ENCODE measurements around the gene PARP9. TPM values are rescaled to one million over a fixed set of nuclear protein-coding genes. Genes with fewer than 3 reads are reported as not detected.
"Not testable (repeated sequence)": the region's sequence is repeated elsewhere in the genome, so short reads cannot be mapped to it uniquely, and the experiment has no call there.

The PARP9 gene
- total and polyA plus RNA-seq, 4 donors = 13.5 to 41.9 (median 25.4) TPM

DNA sequence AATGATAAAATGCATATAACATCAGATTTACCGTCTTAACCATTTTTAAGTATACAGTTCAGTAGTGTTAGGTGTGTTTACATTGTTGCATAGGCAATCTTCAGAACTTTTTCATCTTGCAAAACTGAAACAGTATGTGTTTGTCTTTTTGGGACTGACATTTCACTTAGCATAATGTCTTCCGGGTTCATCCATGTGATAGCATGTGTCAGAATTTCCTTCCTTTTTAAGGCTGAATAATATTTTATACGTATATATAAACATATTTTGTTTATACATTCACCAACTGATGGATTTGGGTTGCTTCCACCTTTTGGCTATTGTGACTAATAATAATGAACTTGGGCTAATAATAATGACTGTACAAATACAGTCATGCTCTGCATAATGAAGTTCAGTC, 16.4 kb upstream of the PARP9 start:
- DNase-seq = no peak
- Histone ChIP-seq H3K4me3 (ENCODE audit: low read length in 2 of 2) (no peak overlapping the region), H3K27me3 (ENCODE audit: control insufficient read depth in 1 of 2, insufficient read depth in 2 of 2, low read length in 1 of 2) (no peaks in the 10 kb centered on the region), H3K36me3 (ENCODE audit: control insufficient read depth in 1 of 2, insufficient read depth in 2 of 2, low read length in 1 of 2) (no peaks in the 10 kb centered on the region), H3K4me1 (ENCODE audit: control insufficient read depth in 1 of 2, insufficient read depth in 2 of 2, low read length in 2 of 2) (no peaks in the 10 kb centered on the region), H3K9me3 (ENCODE audit: control insufficient read depth, low read length) (peaks cover 5% of the 10 kb centered on the region), H3K27ac (ENCODE audit: low read depth in 1 of 2, low read length in 2 of 2) (no peak overlapping the region)
- WGBS, 2 donors = 69 to 86% methylated on average over 3 of the region's 3 CpGs
- intact Hi-C loops (cut with DNase I) = no loop called here
- no peak for ATAC-seq (ENCODE audit: low FRiP score)

GRCh38 chr3:122578069-122578740, 14.1 kb upstream of the PARP9 start:
- H3K4me1 ChIP-seq (ENCODE audit: control insufficient read depth in 1 of 2, insufficient read depth in 2 of 2, low read length in 2 of 2) = no peaks in the 10 kb centered on the region
- intact Hi-C loops (cut with DNase I) = no loop called here
- H3K27ac ChIP-seq (ENCODE audit: low read depth in 1 of 2, low read length in 2 of 2) = no peak overlapping the region
- H3K27me3 ChIP-seq (ENCODE audit: control insufficient read depth in 1 of 2, insufficient read depth in 2 of 2, low read length in 1 of 2) = no peaks in the 10 kb centered on the region
- peaks cover 2% of the 10 kb centered on the region for H3K9me3 ChIP-seq (ENCODE audit: control insufficient read depth, low read length)
- H3K36me3 ChIP-seq (ENCODE audit: control insufficient read depth in 1 of 2, insufficient read depth in 2 of 2, low read length in 1 of 2) = no peaks in the 10 kb centered on the region
- WGBS, 2 donors = 52 to 53% methylated on average over 5 of the region's 5 CpGs
- H3K4me3 ChIP-seq (ENCODE audit: low read length in 2 of 2) = peak overlapping the region in 1 of 2 donors; percentile 11
- ATAC-seq (ENCODE audit: low FRiP score) = no peak
- no peak for DNase-seq

GRCh38 chr3:122577409-122578031, 13.4 kb upstream of the PARP9 start, which contains the start of gene PARP15:
TSS of gene PARP15 (plus strand) at chr3:122577650. CDS start at chr3:122577668, 18 bp downstream.
- DNase-seq (peak; percentile 46 to 76), ATAC-seq (ENCODE audit: low FRiP score) (peak; percentile 47)
- WGBS, 2 donors = 5 to 6% methylated on average over 39 to 40 of the region's 40 CpGs
- Histone ChIP-seq H3K4me3 (ENCODE audit: low read length in 2 of 2) (peak within 1 kb of the TSS in 1 of 2 donors; percentile 11), H3K36me3 (ENCODE audit: control insufficient read depth in 1 of 2, insufficient read depth in 2 of 2, low read length in 1 of 2) (no peaks in the 10 kb centered on the region), H3K27ac (ENCODE audit: low read depth in 1 of 2, low read length in 2 of 2) (no peak within 1 kb of the TSS), H3K27me3 (ENCODE audit: control insufficient read depth in 1 of 2, insufficient read depth in 2 of 2, low read length in 1 of 2) (no peaks in the 10 kb centered on the region), H3K4me1 (ENCODE audit: control insufficient read depth in 1 of 2, insufficient read depth in 2 of 2, low read length in 2 of 2) (no peaks in the 10 kb centered on the region), H3K9me3 (ENCODE audit: control insufficient read depth, low read length) (peaks cover 2% of the 10 kb centered on the region)
- intact Hi-C loops (cut with DNase I) = no loop called here

- ATAC-seq (ENCODE audit: low FRiP score) (no peak), DNase-seq (no peak)
- Histone ChIP-seq H3K9me3 (ENCODE audit: control insufficient read depth, low read length) (no peaks in the 10 kb centered on the region), H3K27me3 (ENCODE audit: control insufficient read depth in 1 of 2, insufficient read depth in 2 of 2, low read length in 1 of 2) (no peaks in the 10 kb centered on the region), H3K4me1 (ENCODE audit: control insufficient read depth in 1 of 2, insufficient read depth in 2 of 2, low read length in 2 of 2) (no peaks in the 10 kb centered on the region), H3K27ac (ENCODE audit: low read depth in 1 of 2, low read length in 2 of 2) (no peak overlapping the region), H3K4me3 (ENCODE audit: low read length in 2 of 2) (no peak overlapping the region), H3K36me3 (ENCODE audit: control insufficient read depth in 1 of 2, insufficient read depth in 2 of 2, low read length in 1 of 2) (no peaks in the 10 kb centered on the region)
- intact Hi-C loops (cut with DNase I) = no loop called here
- WGBS, 2 donors = 67 to 71% methylated on average over 8 of the region's 8 CpGs
These were observed 12.3 kb upstream of the PARP9 start for GRCh38 chr3:122576174-122576940.

DNA sequence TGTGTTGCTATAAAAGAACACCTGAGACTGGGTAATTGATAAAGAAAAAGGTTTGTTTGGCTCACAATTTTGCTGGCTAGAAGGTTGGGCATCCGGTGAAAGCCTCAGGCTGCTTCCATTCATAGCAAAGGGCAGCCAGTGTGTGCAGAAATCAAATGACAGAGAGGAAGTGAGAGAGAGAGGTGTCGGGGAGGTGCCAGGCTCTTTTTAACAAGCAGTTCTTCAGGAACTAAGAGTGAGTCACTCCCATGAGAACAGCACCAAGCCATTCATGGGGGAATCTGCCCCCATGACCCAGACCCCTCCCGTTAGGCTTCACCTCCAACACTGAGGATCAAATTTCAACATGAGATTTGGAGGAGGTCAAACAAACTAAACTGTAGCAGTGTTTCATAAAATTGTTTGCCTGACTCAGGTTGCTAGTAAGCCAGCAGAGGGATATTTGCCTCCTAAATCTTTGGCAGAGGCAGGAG, 8.9 kb upstream of the PARP9 start:
- peaks cover 0 to 3% of the 10 kb centered on the region in 2 donors for H3K36me3 ChIP-seq (ENCODE audit: control insufficient read depth in 1 of 2, insufficient read depth in 2 of 2, low read length in 1 of 2)
- no peak for ATAC-seq (ENCODE audit: low FRiP score)
- DNase-seq = no peak
- no peak overlapping the region for H3K27ac ChIP-seq (ENCODE audit: low read depth in 1 of 2, low read length in 2 of 2)
- H3K4me1 ChIP-seq (ENCODE audit: control insufficient read depth in 1 of 2, insufficient read depth in 2 of 2, low read length in 2 of 2) = no peaks in the 10 kb centered on the region
- WGBS, 2 donors = 75 to 81% methylated on average over 3 of the region's 3 CpGs
- no peak overlapping the region for H3K4me3 ChIP-seq (ENCODE audit: low read length in 2 of 2)
- H3K9me3 ChIP-seq (ENCODE audit: control insufficient read depth, low read length) = no peaks in the 10 kb centered on the region
- H3K27me3 ChIP-seq (ENCODE audit: control insufficient read depth in 1 of 2, insufficient read depth in 2 of 2, low read length in 1 of 2) = no peaks in the 10 kb centered on the region
- intact Hi-C loops (cut with DNase I) = no loop called here

DNA sequence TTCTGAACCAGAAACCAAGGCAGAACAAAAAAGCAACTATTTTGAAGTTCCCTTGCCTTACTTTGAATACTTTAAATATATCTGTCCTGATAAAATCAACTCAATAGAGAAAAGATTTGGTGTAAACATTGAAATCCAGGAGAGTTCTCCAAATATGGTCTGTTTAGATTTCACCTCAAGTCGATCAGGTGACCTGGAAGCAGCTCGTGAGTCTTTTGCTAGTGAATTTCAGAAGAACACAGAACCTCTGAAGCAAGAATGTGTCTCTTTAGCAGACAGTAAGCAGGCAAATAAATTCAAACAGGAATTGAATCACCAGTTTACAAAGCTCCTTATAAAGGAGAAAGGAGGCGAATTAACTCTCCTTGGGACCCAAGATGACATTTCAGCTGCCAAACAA, 4.7 kb upstream of the PARP9 start:
- 70 to 76% methylated on average over 3 of the region's 3 CpGs for WGBS, 2 donors

DNA sequence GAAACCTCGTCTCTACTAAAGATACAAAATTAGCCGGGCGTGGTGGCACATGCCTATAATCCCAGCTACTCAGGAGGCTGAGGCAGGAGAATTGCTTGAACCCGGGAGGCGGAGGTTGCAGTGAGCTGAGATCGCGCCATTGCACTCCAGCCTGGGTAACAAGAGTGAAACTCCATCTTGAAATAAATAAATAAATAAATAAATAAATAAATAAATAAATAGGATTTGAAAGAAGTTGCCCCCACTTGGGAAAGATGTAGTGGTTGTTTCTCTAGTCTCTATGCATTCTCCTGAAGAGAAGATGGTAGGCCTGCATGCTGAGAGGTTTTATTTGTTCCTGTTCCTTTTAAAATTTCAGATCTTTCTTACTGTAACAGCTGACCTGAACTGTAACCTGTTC, 4.0 kb upstream of the PARP9 start:
- H3K9me3 ChIP-seq (ENCODE audit: control insufficient read depth, low read length); H3K36me3 ChIP-seq (ENCODE audit: control insufficient read depth in 1 of 2, insufficient read depth in 2 of 2, low read length in 1 of 2); H3K4me1 ChIP-seq (ENCODE audit: control insufficient read depth in 1 of 2, insufficient read depth in 2 of 2, low read length in 2 of 2); H3K27me3 ChIP-seq (ENCODE audit: control insufficient read depth in 1 of 2, insufficient read depth in 2 of 2, low read length in 1 of 2); H3K4me3 ChIP-seq (ENCODE audit: low read length in 2 of 2); DNase-seq; H3K27ac ChIP-seq (ENCODE audit: low read depth in 1 of 2, low read length in 2 of 2); intact Hi-C loops (cut with DNase I); ATAC-seq (ENCODE audit: low FRiP score): not testable (repeated sequence)
- WGBS, 2 donors = 98 to 100% methylated on average over 7 of the region's 7 CpGs

More for the DNA sequence above, 4.7 kb upstream of the PARP9 start:
- H3K27me3 ChIP-seq (ENCODE audit: control insufficient read depth in 1 of 2, insufficient read depth in 2 of 2, low read length in 1 of 2) = no peaks in the 10 kb centered on the region
- ATAC-seq (ENCODE audit: low FRiP score) (no peak), DNase-seq (no peak)
- no peaks in the 10 kb centered on the region for H3K4me1 ChIP-seq (ENCODE audit: control insufficient read depth in 1 of 2, insufficient read depth in 2 of 2, low read length in 2 of 2)
- no peak overlapping the region for H3K27ac ChIP-seq (ENCODE audit: low read depth in 1 of 2, low read length in 2 of 2)
- no peaks in the 10 kb centered on the region for H3K9me3 ChIP-seq (ENCODE audit: control insufficient read depth, low read length)
- intact Hi-C loops (cut with DNase I) = no loop called here
- H3K4me3 ChIP-seq (ENCODE audit: low read length in 2 of 2) = no peak overlapping the region
- H3K36me3 ChIP-seq (ENCODE audit: control insufficient read depth in 1 of 2, insufficient read depth in 2 of 2, low read length in 1 of 2) = peaks cover 0 to 3% of the 10 kb centered on the region in 2 donors

DNA sequence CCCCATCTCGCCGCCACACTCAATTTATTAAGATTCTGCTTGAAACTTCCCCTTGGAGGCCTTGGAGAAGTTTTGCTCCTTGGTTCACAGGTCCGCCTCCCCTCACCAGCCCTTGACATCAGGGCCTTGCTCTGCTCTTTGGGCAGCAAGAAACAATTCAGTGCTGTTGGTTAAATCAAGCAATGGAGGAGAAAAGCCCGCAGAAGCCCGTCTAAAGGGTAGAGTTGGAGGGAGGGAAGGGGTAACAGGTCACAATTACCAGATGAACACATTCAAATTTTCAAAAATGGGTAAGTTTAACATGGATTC, 429 bp downstream of the PARP9 start:
- Histone ChIP-seq H3K36me3 (ENCODE audit: control insufficient read depth in 1 of 2, insufficient read depth in 2 of 2, low read length in 1 of 2) (peaks cover 0 to 3% of the 10 kb centered on the region in 2 donors), H3K4me3 (ENCODE audit: low read length in 2 of 2) (peak overlapping the region; percentile 65 to 77), H3K27me3 (ENCODE audit: control insufficient read depth in 1 of 2, insufficient read depth in 2 of 2, low read length in 1 of 2) (no peaks in the 10 kb centered on the region), H3K27ac (ENCODE audit: low read depth in 1 of 2, low read length in 2 of 2) (peak overlapping the region; percentile 5 to 59), H3K4me1 (ENCODE audit: control insufficient read depth in 1 of 2, insufficient read depth in 2 of 2, low read length in 2 of 2) (no peaks in the 10 kb centered on the region), H3K9me3 (ENCODE audit: control insufficient read depth, low read length) (no peaks in the 10 kb centered on the region)
- WGBS, 2 donors = 36% methylated on average over 5 of the region's 5 CpGs
- DNase-seq = peak in 1 of 2 donors; percentile 50
- intact Hi-C loops (cut with DNase I) = loop anchor here in 1 of 2 donors (5.0 kb wide), 1 partner anchor 119 kb away; the partner anchor contains the start of gene PARP14
- ATAC-seq (ENCODE audit: low FRiP score) = no peak
